Right lobe of liver (tissue), 4 donors: ENCODE measurements around the gene NTN1.

Source experiments
- POLR2A ChIP-seq: fragments of 450-650 bp; IDR thresholded peaks from one replicate; pipeline ENCODE4 v1.6.1; 2017; ENCODE audit warnings: antibody characterized with exemption, mild to moderate bottlenecking
- TF ChIP-seq, protein P1 (sequence below), 4 donors: fragments of 200-600 bp in 3 of 4; fragments of 450-650 bp in 1 of 4; IDR thresholded peaks; one replicate each; pipeline versions ENCODE4 v1.5.1 to v1.8.0; 2016 to 2022; ENCODE audit warnings: antibody characterized with exemption in 4 of 4, mild to moderate bottlenecking in 2 of 4
- donor health status: DM: no; HTN: no; CAD: no.
- donor health status: DM: no; HTN: no; CAD: no.
- donor health status: DM: no; HTN: yes; CAD: no.

GRCh38 chr17:9254841-9255240 is 233.5 kb downstream of the NTN1 start:
- TF ChIP-seq, protein P1, sequence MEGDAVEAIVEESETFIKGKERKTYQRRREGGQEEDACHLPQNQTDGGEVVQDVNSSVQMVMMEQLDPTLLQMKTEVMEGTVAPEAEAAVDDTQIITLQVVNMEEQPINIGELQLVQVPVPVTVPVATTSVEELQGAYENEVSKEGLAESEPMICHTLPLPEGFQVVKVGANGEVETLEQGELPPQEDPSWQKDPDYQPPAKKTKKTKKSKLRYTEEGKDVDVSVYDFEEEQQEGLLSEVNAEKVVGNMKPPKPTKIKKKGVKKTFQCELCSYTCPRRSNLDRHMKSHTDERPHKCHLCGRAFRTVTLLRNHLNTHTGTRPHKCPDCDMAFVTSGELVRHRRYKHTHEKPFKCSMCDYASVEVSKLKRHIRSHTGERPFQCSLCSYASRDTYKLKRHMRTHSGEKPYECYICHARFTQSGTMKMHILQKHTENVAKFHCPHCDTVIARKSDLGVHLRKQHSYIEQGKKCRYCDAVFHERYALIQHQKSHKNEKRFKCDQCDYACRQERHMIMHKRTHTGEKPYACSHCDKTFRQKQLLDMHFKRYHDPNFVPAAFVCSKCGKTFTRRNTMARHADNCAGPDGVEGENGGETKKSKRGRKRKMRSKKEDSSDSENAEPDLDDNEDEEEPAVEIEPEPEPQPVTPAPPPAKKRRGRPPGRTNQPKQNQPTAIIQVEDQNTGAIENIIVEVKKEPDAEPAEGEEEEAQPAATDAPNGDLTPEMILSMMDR (IDR thresholded peaks at IDR 0.05) = no peak
- no peak for TF ChIP-seq POLR2A
